HFFc6 (cell line): ENCODE data around the gene LCORL. TPM values are rescaled to one million over a fixed set of nuclear protein-coding genes. Genes with fewer than 3 reads are reported as not detected.
"Not testable (repeated sequence)": the region's sequence is repeated elsewhere in the genome, so short reads cannot be mapped to it uniquely, and the experiment has no call there.

Source experiments
- DNase-seq: peaks from one replicate; pipeline ENCODE4 v3.0.0-alpha.2; 2018
- H3K27ac Mint-ChIP-seq: 2 replicates; pipeline ENCODE4 v1.8.0; 2020; ENCODE audit warnings: mild to moderate bottlenecking, mixed read lengths
- H3K27me3 Mint-ChIP-seq: 2 replicates; pipeline ENCODE4 v1.8.0; 2021; ENCODE audit warnings: mild to moderate bottlenecking, moderate library complexity, mixed read lengths; ENCODE audit not compliant: insufficient read depth
- H3K36me3 Mint-ChIP-seq: 2 replicates; pipeline ENCODE4 v1.8.0; 2021; ENCODE audit warnings: low read depth, mixed read lengths
- H3K4me1 Mint-ChIP-seq: 2 replicates; pipeline ENCODE4 v1.8.0; 2020; ENCODE audit warnings: low read depth, mixed read lengths
- H3K4me3 Mint-ChIP-seq: 2 replicates; pipeline ENCODE4 v1.8.0; 2020; ENCODE audit warnings: mild to moderate bottlenecking, moderate library complexity, mixed read lengths
- H3K9me3 Mint-ChIP-seq: 2 replicates; pipeline ENCODE4 v1.8.0; 2020; ENCODE audit warnings: mild to moderate bottlenecking, mixed read lengths
- CTCF ChIP-seq: fragments of 200-600 bp; sonication (generic); IDR thresholded peaks from 2 replicates; pipeline ENCODE4 v1.5.0; 2021; ENCODE audit warnings: antibody characterized with exemption, mild to moderate bottlenecking
- total RNA-seq, 6 experiments: library from RNA; stranded (reverse); fragmentation: NEBNext Ultra II Directional; extraction: Animal tissue kit (Norgen Biotek cat#: 25700); gene quantifications; 2 replicates in 1 of 6; 3 replicates in 5 of 6; pipeline ENCODE4 v1.2.3, GENCODE V29; 2021

The LCORL gene
- total RNA-seq, 6 experiments from 2014 or later, result 7.2 to 11.5 (median 10.2) TPM

GRCh38 chr4:18014269-18014668, 7.3 kb downstream of the LCORL start:
- H3K4me1 Mint-ChIP-seq, result peaks cover 53% of the 10 kb centered on the region
- H3K9me3 Mint-ChIP-seq, result no peaks in the 10 kb centered on the region
- no peak for TF ChIP-seq CTCF
- no peak for DNase-seq
- H3K27me3 Mint-ChIP-seq, result no peaks in the 10 kb centered on the region
- no peaks in the 10 kb centered on the region for H3K36me3 Mint-ChIP-seq
- no peak overlapping the region for H3K4me3 Mint-ChIP-seq
- H3K27ac Mint-ChIP-seq, result no peak overlapping the region

GRCh38 chr4:18012807-18013462, 8.6 kb downstream of the LCORL start:
- Mint-ChIP-seq H3K27ac (no peak overlapping the region), H3K4me3 (no peak overlapping the region), H3K36me3 (no peaks in the 10 kb centered on the region), H3K4me1 (peaks cover 52% of the 10 kb centered on the region), H3K27me3 (no peaks in the 10 kb centered on the region), H3K9me3 (no peaks in the 10 kb centered on the region)
- no peak for DNase-seq
- no peak for TF ChIP-seq CTCF

GRCh38 chr4:18012134-18012806, 9.3 kb downstream of the LCORL start:
- Mint-ChIP-seq H3K4me1 (peaks cover 47% of the 10 kb centered on the region), H3K4me3 (no peak overlapping the region), H3K36me3 (no peaks in the 10 kb centered on the region; the same call in 1 of the 2 replicates), H3K27ac (no peak overlapping the region; the same call in 1 of the 2 replicates), H3K27me3 (no peaks in the 10 kb centered on the region), H3K9me3 (no peaks in the 10 kb centered on the region)
- no peak for TF ChIP-seq CTCF
- DNase-seq, result no peak

- no peak for TF ChIP-seq CTCF
- Mint-ChIP-seq H3K4me1 (peaks cover 11% of the 10 kb centered on the region), H3K9me3 (peaks cover 17% of the 10 kb centered on the region), H3K27me3 (no peaks in the 10 kb centered on the region), H3K36me3 (peaks cover 33% of the 10 kb centered on the region), H3K4me3 (no peak overlapping the region), H3K27ac (no peak overlapping the region)
- DNase-seq, result no peak
These were observed 13.9 kb downstream of the LCORL start for GRCh38 chr4:18007625-18008024.

- Mint-ChIP-seq H3K9me3 (peaks cover 17% of the 10 kb centered on the region), H3K36me3 (peaks cover 33% of the 10 kb centered on the region)
- not testable (repeated sequence) for DNase-seq, H3K27ac Mint-ChIP-seq, H3K4me1 Mint-ChIP-seq, H3K27me3 Mint-ChIP-seq, H3K4me3 Mint-ChIP-seq
These were observed 15.1 kb downstream of the LCORL start for GRCh38 chr4:18006432-18006831.

GRCh38 chr4:17997129-17997528, 24.4 kb downstream of the LCORL start:
- peaks cover 9% of the 10 kb centered on the region; the same call in 1 of the 2 replicates for H3K4me1 Mint-ChIP-seq
- H3K9me3 Mint-ChIP-seq, result no peaks in the 10 kb centered on the region
- H3K36me3 Mint-ChIP-seq, result peaks cover 8% of the 10 kb centered on the region; the same call in 1 of the 2 replicates
- no peak for DNase-seq
- H3K4me3 Mint-ChIP-seq, result no peak overlapping the region
- H3K27me3 Mint-ChIP-seq, result no peaks in the 10 kb centered on the region; the same call in 1 of the 2 replicates
- TF ChIP-seq CTCF, result no peak
- H3K27ac Mint-ChIP-seq, result no peak overlapping the region; the same call in 1 of the 2 replicates
